K562 (cell line): ENCODE data around the gene BTRC. TPM values are rescaled to one million over a fixed set of nuclear protein-coding genes. Genes with fewer than 3 reads are reported as not detected.

Source experiments
- ATAC-seq: fragments of 200-7000 bp; cut with Tn5 transposase; 3 replicates; pipeline ENCODE4 v1.9.1; 2020; ENCODE audit warnings: moderate library complexity
- BruUV-seq: library from RNA; stranded (reverse); fragments of 400-500 nt; replicated peaks from 2 replicates; lab custom pipeline; 2021; lab: Mats Ljungman, UMichigan
- CTCF ChIA-PET: fragments of 300-600 bp; formaldehyde crosslinking; extraction: SDS; loops from one replicate; lab custom pipeline; 2021; ENCODE audit warnings: low intra/inter-chr PET ratio; lab: Yijun Ruan, JAX
- POLR2A ChIA-PET: fragments of 300-600, 350-650 bp; sonication (Branson Sonifier 250); formaldehyde crosslinking; extraction: SDS; loops from one replicate; lab custom pipeline; 2021; ENCODE audit warnings: antibody characterized with exemption, inconsistent platforms; lab: Yijun Ruan, JAX
- DNase-seq, 4 experiments: peaks; one replicate each; pipeline versions ENCODE4 v3.0.0 to v3.0.0-alpha.2; 2011 to 2018; ENCODE audit warnings: low spot score in 3 of 4, mixed read lengths in 3 of 4; ENCODE audit errors: extremely low read depth in 1 of 4
- FAIRE-seq: peaks from 2 replicates; lab custom pipeline; 2011; peaks lifted over from hg19 to GRCh38; lab: Jason Lieb, UNC
- H2AFZ ChIP-seq: 2 replicates; pipeline ENCODE4 v1.6.0; 2011; ENCODE audit warnings: low read depth, low read length, control low read depth, inconsistent platforms
- H3K27ac ChIP-seq: fragments of 200-600 bp; 3 replicates; pipeline ENCODE4 v1.8.0; 2011; ENCODE audit warnings: low read depth, mild to moderate bottlenecking, control low read depth, inconsistent platforms, low read length, moderate library complexity, mixed read lengths; ENCODE audit errors: extremely low read depth
- H3K27me3 ChIP-seq, 2 experiments: fragments of 300-600 bp in 1 of 2; 2 replicates in 1 of 2; 3 replicates in 1 of 2; pipeline versions ENCODE4 v1.6.0 to v1.8.0; 2011; ENCODE audit warnings: inconsistent platforms in 2 of 2, low read length in 2 of 2, mild to moderate bottlenecking in 1 of 2, mixed read lengths in 1 of 2, moderate library complexity in 1 of 2; ENCODE audit not compliant: control insufficient read depth in 2 of 2, insufficient read depth in 2 of 2
- H3K36me3 ChIP-seq: fragments of 300-600 bp; 3 replicates; pipeline ENCODE4 v1.8.0; 2011; ENCODE audit warnings: mild to moderate bottlenecking, low read length, inconsistent platforms; ENCODE audit not compliant: control insufficient read depth, insufficient read depth
- H3K4me1 ChIP-seq, 2 experiments: fragments of 200-600 bp in 1 of 2; replicated peaks in 1 of 2; 2 replicates in 1 of 2; 3 replicates in 1 of 2; pipeline versions ENCODE4 v1.5.1 to v1.8.0; 2011; ENCODE audit warnings: inconsistent platforms in 2 of 2, low read length in 2 of 2, mild to moderate bottlenecking in 1 of 2, mixed read lengths in 1 of 2, moderate library complexity in 1 of 2; ENCODE audit not compliant: control insufficient read depth in 2 of 2, insufficient read depth in 2 of 2
- H3K4me2 ChIP-seq: 2 replicates; pipeline ENCODE4 v1.6.1; 2011; ENCODE audit warnings: low read length, control low read depth, inconsistent platforms, mixed read lengths; ENCODE audit not compliant: insufficient read depth
- H3K4me3 ChIP-seq: fragments of 200-600 bp; sonication (generic), shearing (Covaris generic); 2 replicates; pipeline ENCODE4 v1.5.1; 2016; ENCODE audit warnings: control low read depth, inconsistent platforms
- H3K79me2 ChIP-seq: fragments of 200-600 bp; 3 replicates; pipeline ENCODE4 v1.8.0; 2011; ENCODE audit warnings: low read length, inconsistent platforms; ENCODE audit not compliant: control insufficient read depth, insufficient read depth
- H3K9ac ChIP-seq, 2 experiments: 2 replicates each; pipeline versions ENCODE4 v1.6.0 to v1.6.1; 2011; ENCODE audit warnings: low read depth in 2 of 2, low read length in 2 of 2, control low read depth in 1 of 2, inconsistent platforms in 1 of 2, mild to moderate bottlenecking in 1 of 2, mixed read lengths in 1 of 2; ENCODE audit not compliant: insufficient read depth in 1 of 2
- H3K9me1 ChIP-seq: one replicate; pipeline ENCODE4 v1.6.0; 2011; ENCODE audit warnings: inconsistent platforms, mild to moderate bottlenecking, low read length, moderate library complexity; ENCODE audit not compliant: control insufficient read depth, insufficient read depth
- H3K9me3 ChIP-seq: replicated peaks from 2 replicates; pipeline ENCODE4 v1.5.1; 2011; ENCODE audit warnings: low read depth, low read length, inconsistent platforms; ENCODE audit not compliant: control insufficient read depth, insufficient read depth
- H4K20me1 ChIP-seq: replicated peaks from 2 replicates; pipeline ENCODE4 v1.6.1; 2011; ENCODE audit warnings: low read length, inconsistent platforms, mixed read lengths; ENCODE audit not compliant: control insufficient read depth, insufficient read depth
- ARID2 ChIP-seq: fragments of 450-650 bp; IDR thresholded peaks from 2 replicates; pipeline ENCODE4 v1.6.1; 2017; ENCODE audit warnings: antibody characterized with exemption, mild to moderate bottlenecking
- EP400 ChIP-seq: fragments of 450-650 bp; IDR thresholded peaks from 2 replicates; pipeline ENCODE4 v1.6.1; 2017; ENCODE audit warnings: antibody characterized with exemption, mild to moderate bottlenecking, moderate library complexity
- FOXK1 ChIP-seq: sonication (generic); formaldehyde crosslinking; IDR thresholded peaks from 2 replicates; pipeline ENCODE4 v1.8.0; 2022; ENCODE audit warnings: missing genetic modification reagents, mild to moderate bottlenecking, borderline replicate concordance
- GATAD2A ChIP-seq: fragments of 450-650 bp; IDR thresholded peaks from 2 replicates; pipeline ENCODE4 v1.6.1; 2017
- HNRNPL ChIP-seq: fragments of 200-400 bp; formaldehyde crosslinking; IDR thresholded peaks from 2 replicates; pipeline ENCODE4 v1.6.1; 2017; ENCODE audit warnings: low read depth, mild to moderate bottlenecking, low read length
- KAT2B ChIP-seq: IDR thresholded peaks from one replicate; pipeline ENCODE4 v1.6.1; 2012; ENCODE audit warnings: low read depth, mild to moderate bottlenecking, control low read depth, inconsistent platforms, low read length, moderate library complexity
- KLF1 ChIP-seq: fragments of 450-650 bp; IDR thresholded peaks from 2 replicates; pipeline ENCODE4 v1.6.1; 2016; ENCODE audit warnings: missing genetic modification characterization, missing compliant biosample characterization
- PHF8 ChIP-seq: fragments of 200-600 bp; sonication (generic); IDR thresholded peaks from 2 replicates; pipeline ENCODE4 v1.6.1; 2012; ENCODE audit warnings: mixed run types, mild to moderate bottlenecking, inconsistent platforms, low read length, moderate library complexity, borderline replicate concordance
- PML ChIP-seq: IDR thresholded peaks from 2 replicates; pipeline ENCODE4 v1.6.1; 2012; ENCODE audit warnings: low read length, inconsistent platforms
- PPARD ChIP-seq: fragments of 250-450 bp; sonication (Bioruptor Pico); IDR thresholded peaks from 2 replicates; pipeline ENCODE4 v1.8.0; 2022; ENCODE audit warnings: inconsistent platforms, mild to moderate bottlenecking, moderate library complexity
- RBM14 ChIP-seq: fragments of 200-400 bp; formaldehyde crosslinking; IDR thresholded peaks from 2 replicates; pipeline ENCODE4 v1.6.1; 2018; ENCODE audit warnings: low read depth, mild to moderate bottlenecking, low read length, moderate library complexity, borderline replicate concordance; ENCODE audit not compliant: insufficient read depth
- RBM17 ChIP-seq: fragments of 200-400 bp; formaldehyde crosslinking; IDR thresholded peaks from 2 replicates; pipeline ENCODE4 v1.6.1; 2017; ENCODE audit warnings: low read depth, mild to moderate bottlenecking, low read length, borderline replicate concordance
- RNF219 ChIP-seq: fragments of 250-450 bp; sonication (Bioruptor Pico); IDR thresholded peaks from 2 replicates; pipeline ENCODE4 v1.5.0; 2022; ENCODE audit warnings: mild to moderate bottlenecking
- SREBF1 ChIP-seq: fragments of 150-350 bp; IDR thresholded peaks from 2 replicates; pipeline ENCODE4 v1.6.1; 2014; ENCODE audit warnings: antibody characterized with exemption, low read depth, low read length, borderline replicate concordance
- SREBF2 ChIP-seq: sonication (generic); formaldehyde crosslinking; IDR thresholded peaks from 2 replicates; pipeline ENCODE4 v1.4.0; 2020; ENCODE audit warnings: mild to moderate bottlenecking, missing genetic modification reagents
- TEAD4 ChIP-seq, 2 experiments: sonication (generic) in 1 of 2; formaldehyde crosslinking in 1 of 2; IDR thresholded peaks; 2 replicates each; pipeline versions ENCODE4 v1.6.1 to v1.8.0; 2012 to 2022; ENCODE audit warnings: borderline replicate concordance in 1 of 2, inconsistent platforms in 1 of 2, low read length in 1 of 2, mild to moderate bottlenecking in 1 of 2, missing genetic modification reagents in 1 of 2
- ZKSCAN3 ChIP-seq: fragments of 250-450 bp; sonication (Bioruptor Pico); IDR thresholded peaks from 2 replicates; pipeline ENCODE4 v1.4.0; 2020
- ZNF12 ChIP-seq: sonication (generic); formaldehyde crosslinking; IDR thresholded peaks from 2 replicates; pipeline ENCODE4 v1.4.0; 2020; ENCODE audit warnings: mild to moderate bottlenecking, missing genetic modification reagents
- ZNF324 ChIP-seq: fragments of 250-450 bp; sonication (Bioruptor Pico); IDR thresholded peaks from 2 replicates; pipeline ENCODE4 v1.4.0; 2020; ENCODE audit warnings: mild to moderate bottlenecking
- ZNF766 ChIP-seq: fragments of 200-800 bp; sonication (Bioruptor generic); conservative IDR thresholded peaks from 2 replicates; pipeline ENCODE4 v1.6.1; 2016; ENCODE audit warnings: missing genetic modification characterization, missing compliant biosample characterization
- WGBS: fragments of 100-300 bp; shearing (Covaris generic); methylation state at CpG from one replicate; pipeline ENCODE4 v1.1.6; 2016; ENCODE audit warnings: low coverage, mixed read lengths; ENCODE audit not compliant: insufficient coverage; ENCODE audit errors: missing lambda C conversion rate; 5-methylcytosine and 5-hydroxymethylcytosine counted together
- in situ Hi-C: fragments of 300-500 bp; cut with MboI; formaldehyde crosslinking; loops from 4 replicates; pipeline ENCODE4 v1.15.0; 2018; ENCODE audit warnings: inconsistent platforms, mixed read lengths
- intact Hi-C: fragments of 100-400 bp; cut with micrococcal nuclease; formaldehyde crosslinking; loops from 2 replicates; pipeline ENCODE4 v1.14.2; 2022
- polyA plus RNA-seq, 8 experiments: library from polyadenylated mRNA; depleted of rRNA in 4 of 8; stranded (reverse) in 5 of 8; unstranded in 3 of 8; fragments of >200 nt; fragmentation: Nextera tagmentation in 2 of 8; fragmentation: Illumina TruSeq in 1 of 8; extraction: Ambion mirVana in 2 of 8; extraction: Trizol in 1 of 8; gene quantifications; 2 replicates each; pipeline versions ENCODE4 v1.2.1 to v1.2.3, GENCODE V29; 2011 to 2014; ENCODE audit warnings: inconsistent platforms in 1 of 8, missing spikeins in 1 of 8
- total RNA-seq, 7 experiments: library from RNA; depleted of rRNA in 6 of 7; stranded (reverse); fragments of >200 nt in 6 of 7; fragmentation: Illumina TruSeq in 2 of 7; extraction: Trizol in 2 of 7; gene quantifications; 2 replicates each; pipeline versions ENCODE4 v1.2.1 to v1.2.3, GENCODE V29; 2011 to 2021; ENCODE audit warnings: low replicate concordance in 1 of 7

BTRC gene
- total and polyA plus RNA-seq, 9 of the 15 experiments (the other 6 are each of a cell fraction or from before 2014, with no cell fraction given) = 1.6 to 15.4 (median 7.0) TPM

GRCh38 chr10:101464599-101464998 is 110.6 kb downstream of the BTRC start:
- intact Hi-C loops = no loop called here
- ChIA-PET CTCF (no interaction called here), POLR2A (interaction anchor here (0.6 to 2.8 kb wide), 2 partner anchors 11 to 673 kb away, joined by 5 to 10 read pairs; no protein-coding TSS in a partner anchor)
- Histone ChIP-seq H3K27me3 (no peaks in the 10 kb centered on the region), H3K4me2 (no peak overlapping the region), H3K4me1 (peaks cover 0 to 2% of the 10 kb centered on the region in 2 experiments; a peak in 2 of 5 replicates), H3K27ac (no peak overlapping the region), H3K4me3 (no peak overlapping the region), H3K9me1 (no peaks in the 10 kb centered on the region), H2AFZ (no peak overlapping the region), H3K79me2 (no peaks in the 10 kb centered on the region), H3K36me3 (no peaks in the 10 kb centered on the region), H3K9me3 (no peaks in the 10 kb centered on the region), H4K20me1 (no peaks in the 10 kb centered on the region), H3K9ac (no peak overlapping the region)
- TF ChIP-seq SREBF2 (no peak), ZNF12 (CRISPR knock-in tag) (no peak), PPARD (CRISPR knock-in tag) (no peak), SREBF1 (no peak), ARID2 (no peak), ZKSCAN3 (CRISPR knock-in tag) (no peak), ZNF324 (CRISPR knock-in tag) (no peak), HNRNPL (no peak), GATAD2A (no peak), TEAD4 (IDR thresholded peaks at IDR 0.05; ENCODE audit: low read length) (no peak), TEAD4 (CRISPR knock-in tag; IDR thresholded peaks at IDR 0.05; ENCODE audit: borderline replicate concordance) (no peak), RNF219 (no peak), FOXK1 (no peak), RBM14 (no peak), EP400 (no peak), RBM17 (no peak), PHF8 (no peak), PML (no peak), KLF1 (tag) (no peak), ZNF766 (CRISPR knock-in tag) (no peak), KAT2B (no peak)
- FAIRE-seq (no peak), DNase-seq (no peak), ATAC-seq (no peak)
- 28% methylated on average over 2 of the region's 2 CpGs for WGBS
- no TSS peak for BruUV-seq
- in situ Hi-C loops = no loop called here
